ENCODE measurements around the gene LINS1. TPM values are rescaled to one million over a fixed set of nuclear protein-coding genes. Genes with fewer than 3 reads are reported as not detected.

The LINS1 gene, protein sequence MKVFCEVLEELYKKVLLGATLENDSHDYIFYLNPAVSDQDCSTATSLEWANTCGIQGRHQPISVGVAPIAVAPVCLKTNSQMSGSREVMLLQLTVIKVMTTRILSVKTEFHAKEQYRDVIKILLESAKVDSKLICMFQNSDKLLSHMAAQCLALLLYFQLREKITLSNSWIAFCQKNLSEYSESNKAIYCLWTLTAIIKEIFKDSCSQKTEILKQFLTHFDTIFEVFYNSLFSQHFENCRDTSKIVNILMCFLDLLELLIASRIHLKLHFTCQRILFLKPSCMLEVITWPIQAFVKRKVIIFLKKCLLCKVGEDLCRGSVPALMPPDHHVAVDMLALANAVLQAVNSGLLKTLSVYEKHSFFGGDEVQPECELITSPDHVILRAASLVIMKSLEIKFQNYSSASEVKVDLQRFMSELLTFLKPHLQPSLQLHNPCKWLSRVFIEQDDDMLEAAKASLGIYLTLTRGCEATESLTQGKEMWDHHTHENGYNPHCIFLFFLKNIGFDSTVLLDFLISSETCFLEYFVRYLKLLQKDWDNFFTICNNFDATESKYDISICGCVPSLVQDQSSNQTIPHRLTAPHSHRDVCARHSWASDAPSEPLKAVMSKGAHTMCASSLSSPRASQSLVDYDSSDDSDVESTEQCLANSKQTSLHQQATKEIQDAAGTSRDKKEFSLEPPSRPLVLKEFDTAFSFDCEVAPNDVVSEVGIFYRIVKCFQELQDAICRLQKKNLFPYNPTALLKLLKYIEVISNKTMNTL
- total RNA-seq (2014; rRNA removed; shearing (Covaris generic)) = 18.2 and 22.3 TPM in 2 replicates

DNA sequence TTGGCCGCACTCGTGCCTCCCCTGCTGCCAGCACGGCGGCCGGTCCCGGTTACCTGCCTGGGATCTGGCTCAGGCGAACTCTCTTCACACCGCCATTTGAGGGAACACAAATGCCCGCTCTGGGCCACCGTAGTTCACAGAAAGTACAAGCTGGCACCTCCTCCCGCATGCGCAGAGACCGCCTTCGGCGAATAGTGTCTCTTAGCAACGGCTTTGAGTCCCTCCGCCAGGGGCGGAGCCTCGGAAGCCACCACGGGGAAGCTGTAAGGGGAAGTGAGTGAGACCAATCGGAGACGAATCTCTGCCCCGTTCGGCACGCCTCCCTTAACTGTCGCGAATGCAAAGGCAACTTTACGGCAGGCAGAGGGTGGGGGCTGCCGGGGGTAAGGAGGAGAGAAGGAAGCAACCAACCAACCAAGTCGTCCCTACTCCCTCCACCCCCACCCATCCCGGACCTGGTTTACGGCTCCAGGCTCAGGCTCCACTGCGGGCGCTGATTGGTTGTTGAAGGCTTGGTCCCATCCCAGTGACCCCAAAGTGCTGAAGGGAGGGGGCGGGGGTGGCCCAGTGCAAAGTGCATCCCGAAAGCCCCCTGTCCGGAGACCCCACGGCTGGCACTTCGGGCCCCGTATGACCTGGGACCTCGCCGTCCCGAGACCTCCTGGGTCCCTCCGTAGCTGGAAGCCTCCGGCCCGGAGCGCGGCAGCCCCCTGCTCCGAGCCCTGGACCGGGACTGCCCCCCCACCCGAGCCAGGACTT, at the start of gene LINS1, which contains the start of gene ASB7:
TSS of gene LINS1 (minus strand) at position 121 of the 759 bp plus-strand sequence. CDS start 21,342 bp downstream, outside the sequence.
TSS of gene ASB7 (plus strand) at position 526 of the 759 bp plus-strand sequence. CDS start 9,628 bp downstream, outside the sequence.
- DNase-seq (ENCODE audit: low spot score) = peak; percentile 100
- in situ Hi-C loops (cut with HindIII; ENCODE audit: low sequenced_read_pairs) = no loop called here

DNA sequence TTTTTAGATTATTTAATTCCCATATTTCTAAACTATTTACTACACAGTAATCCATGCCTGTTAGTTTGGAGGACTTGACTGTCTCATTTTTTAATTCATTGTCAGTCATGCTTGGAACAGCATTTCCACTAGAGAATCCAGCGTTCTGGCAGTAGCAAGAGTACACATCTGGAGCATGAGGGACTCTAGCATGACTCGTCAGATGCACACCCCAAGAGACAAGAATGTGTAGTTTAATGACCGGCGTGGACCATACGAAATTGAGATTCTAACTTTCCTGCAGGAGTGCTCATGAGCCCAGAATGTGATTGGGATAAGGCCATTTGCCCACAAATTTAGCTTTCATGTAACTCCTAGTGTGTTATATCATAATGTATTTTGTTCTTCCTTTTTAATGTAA, 49.3 kb upstream of the LINS1 start:
- in situ Hi-C loops (cut with HindIII; ENCODE audit: low sequenced_read_pairs) = no loop called here
- no peak for DNase-seq (ENCODE audit: low spot score)

- in situ Hi-C loops (cut with HindIII; ENCODE audit: low sequenced_read_pairs) = no loop called here
Measured at GRCh38 chr15:100650685-100651084, 48.7 kb upstream of the LINS1 start.

GRCh38 chr15:100648951-100649350, 47.0 kb upstream of the LINS1 start:
- no peak for DNase-seq (ENCODE audit: low spot score)
- in situ Hi-C loops (cut with HindIII; ENCODE audit: low sequenced_read_pairs) = no loop called here

More at GRCh38 chr15:100650685-100651084, 48.7 kb upstream of the LINS1 start:
- DNase-seq (ENCODE audit: low spot score) = no peak

- DNase-seq (ENCODE audit: low spot score) = no peak
- in situ Hi-C loops (cut with HindIII; ENCODE audit: low sequenced_read_pairs) = no loop called here
Measured at GRCh38 chr15:100645671-100646070, 43.7 kb upstream of the LINS1 start.

DNA sequence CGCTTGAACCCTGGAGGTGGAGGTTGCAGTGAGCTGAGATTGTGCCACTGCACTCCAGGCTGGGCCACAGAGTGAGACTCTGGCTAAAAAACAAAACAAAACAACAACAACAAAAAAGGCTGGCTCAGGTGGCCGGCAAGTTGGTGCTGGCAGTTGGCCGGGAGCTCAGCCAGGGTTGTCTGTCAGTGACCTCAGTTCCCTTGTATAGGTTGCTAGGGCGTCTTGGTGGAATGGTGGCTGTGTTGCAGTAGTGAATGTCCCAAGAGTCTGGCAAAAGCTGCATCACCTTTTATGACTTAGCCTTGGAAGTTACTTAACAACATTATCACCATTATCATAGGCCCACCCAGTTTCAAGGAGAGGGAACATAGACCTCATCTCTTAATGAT, 41.0 kb upstream of the LINS1 start:
- DNase-seq (ENCODE audit: low spot score) = no peak
- in situ Hi-C loops (cut with HindIII; ENCODE audit: low sequenced_read_pairs) = no loop called here

DNA sequence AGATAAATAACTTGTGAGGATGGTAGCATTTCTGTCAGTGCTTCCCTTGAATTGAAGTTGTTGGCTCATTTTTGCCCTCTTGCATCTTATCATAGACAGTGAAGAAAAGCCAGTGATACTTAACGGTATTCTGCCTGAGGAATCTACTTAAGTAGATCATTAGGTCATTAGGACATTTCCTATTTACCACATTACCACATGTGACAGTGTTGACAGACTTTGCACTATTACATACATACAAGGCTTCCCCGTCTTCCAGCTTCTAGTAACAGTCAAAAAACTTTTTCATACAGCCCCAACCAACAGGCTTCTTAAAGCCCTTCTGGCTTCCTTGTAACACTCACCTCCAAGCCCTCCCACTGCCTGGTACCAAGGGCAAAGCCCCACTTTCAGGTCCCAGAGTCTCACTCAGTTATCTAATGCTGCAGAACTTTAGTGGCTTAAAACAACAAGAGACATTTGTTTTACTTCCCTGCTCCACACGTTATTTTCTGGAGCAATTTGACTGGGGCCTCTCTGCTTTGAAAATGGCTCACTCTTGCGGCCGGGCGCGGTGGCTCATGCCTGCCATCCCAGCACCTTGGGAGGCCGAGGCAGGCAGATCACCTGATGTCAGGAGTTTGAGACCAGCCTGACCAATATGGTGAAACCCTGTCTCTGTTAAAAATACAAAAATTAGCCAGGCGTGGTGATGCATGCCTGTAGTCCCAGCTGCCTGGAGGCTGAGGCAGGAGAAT, 40.4 kb upstream of the LINS1 start:
- DNase-seq (ENCODE audit: low spot score) = no peak
- in situ Hi-C loops (cut with HindIII; ENCODE audit: low sequenced_read_pairs) = no loop called here

GRCh38 chr15:100638177-100638730, 36.3 kb upstream of the LINS1 start:
- in situ Hi-C loops (cut with HindIII; ENCODE audit: low sequenced_read_pairs) = no loop called here
- DNase-seq (ENCODE audit: low spot score) = no peak

GRCh38 chr15:100635406-100636071, 33.6 kb upstream of the LINS1 start:
- in situ Hi-C loops (cut with HindIII; ENCODE audit: low sequenced_read_pairs) = no loop called here
- DNase-seq (ENCODE audit: low spot score) = no peak

DNA sequence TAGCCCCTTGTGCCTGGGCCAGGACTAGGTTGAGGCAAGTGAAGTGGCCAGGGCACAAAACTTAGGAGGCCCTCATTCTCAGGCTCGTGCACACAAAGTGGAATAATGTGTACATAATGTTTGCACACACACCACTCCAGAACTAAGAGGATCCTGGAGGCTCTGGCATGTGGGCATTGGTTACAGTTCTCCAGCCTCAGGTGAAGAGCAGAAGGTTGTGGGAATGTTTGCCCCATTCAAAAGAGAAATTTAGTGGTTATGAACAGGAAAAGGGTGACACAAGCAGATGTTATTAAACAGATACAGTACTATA, 31.7 kb upstream of the LINS1 start:
- no peak for DNase-seq (ENCODE audit: low spot score)
- in situ Hi-C loops (cut with HindIII; ENCODE audit: low sequenced_read_pairs) = no loop called here

DNA sequence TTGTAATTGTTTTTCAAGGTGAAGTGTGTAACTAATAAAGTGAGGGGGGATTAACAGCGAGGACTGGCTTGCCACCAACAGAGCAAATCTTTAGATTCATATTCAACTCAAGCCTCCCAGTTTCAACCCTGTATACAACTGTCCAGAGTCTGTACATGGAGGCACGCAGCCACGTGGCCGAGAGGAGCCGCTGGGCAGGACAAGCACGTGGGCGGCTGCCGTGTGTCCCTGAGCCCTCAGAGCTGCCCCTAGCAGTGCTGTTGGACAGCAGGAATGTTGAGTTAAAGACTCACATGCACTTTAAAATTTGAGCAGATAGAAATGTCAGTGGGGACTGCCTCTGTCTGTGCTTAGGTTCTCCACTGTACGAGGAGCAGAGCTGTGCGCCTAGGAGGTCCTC, 29.8 kb upstream of the LINS1 start:
- in situ Hi-C loops (cut with HindIII; ENCODE audit: low sequenced_read_pairs) = no loop called here
- no peak for DNase-seq (ENCODE audit: low spot score)

- in situ Hi-C loops (cut with HindIII; ENCODE audit: low sequenced_read_pairs) = no loop called here
- DNase-seq (ENCODE audit: low spot score) = no peak
Measured at GRCh38 chr15:100628746-100629145, 26.8 kb upstream of the LINS1 start.

DNA sequence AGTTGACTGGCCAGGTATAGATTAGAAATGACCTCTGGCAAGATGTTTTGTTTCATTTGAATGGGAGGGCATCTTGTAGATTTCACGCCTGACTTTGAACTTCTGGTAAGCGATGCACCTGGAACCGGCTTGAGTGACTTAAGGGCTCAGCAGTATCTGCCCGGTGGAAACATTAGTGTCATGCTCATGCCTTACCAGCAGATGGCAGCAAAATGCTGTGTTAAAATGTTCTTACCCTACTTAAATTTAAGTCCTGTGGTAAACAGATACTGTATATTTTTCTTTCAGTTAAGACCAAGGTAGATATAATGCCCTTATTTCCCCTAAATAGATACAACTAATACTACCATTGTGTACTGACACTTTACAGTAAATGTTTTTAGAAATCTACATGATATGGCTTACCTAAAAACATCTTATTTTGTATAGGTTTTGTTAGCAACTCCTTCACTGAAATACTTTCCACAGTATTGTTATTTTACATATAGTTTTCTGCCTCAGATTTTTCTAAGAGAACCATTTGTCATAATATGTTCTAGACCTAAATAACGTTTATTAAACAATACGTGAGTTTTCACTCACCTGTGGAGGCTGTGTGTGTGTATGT, 25.9 kb upstream of the LINS1 start:
- peak; percentile 88 for DNase-seq (ENCODE audit: low spot score)
- in situ Hi-C loops (cut with HindIII; ENCODE audit: low sequenced_read_pairs) = no loop called here

GRCh38 chr15:100623301-100623700, 21.3 kb upstream of the LINS1 start:
- no peak for DNase-seq (ENCODE audit: low spot score)
- in situ Hi-C loops (cut with HindIII; ENCODE audit: low sequenced_read_pairs) = no loop called here

GRCh38 chr15:100616700-100617099, 14.7 kb upstream of the LINS1 start:
- in situ Hi-C loops (cut with HindIII; ENCODE audit: low sequenced_read_pairs) = no loop called here
- DNase-seq (ENCODE audit: low spot score) = no peak

GRCh38 chr15:100615801-100616200, 13.8 kb upstream of the LINS1 start:
- DNase-seq (ENCODE audit: low spot score) = no peak
- in situ Hi-C loops (cut with HindIII; ENCODE audit: low sequenced_read_pairs) = no loop called here

GRCh38 chr15:100614918-100615317, 12.9 kb upstream of the LINS1 start:
- in situ Hi-C loops (cut with HindIII; ENCODE audit: low sequenced_read_pairs) = no loop called here
- DNase-seq (ENCODE audit: low spot score) = no peak

GRCh38 chr15:100614336-100614735, 12.4 kb upstream of the LINS1 start:
- in situ Hi-C loops (cut with HindIII; ENCODE audit: low sequenced_read_pairs) = no loop called here
- no peak for DNase-seq (ENCODE audit: low spot score)
